Liver (tissue), 9 donors: ENCODE results near the gene BCAN. TPM values are rescaled to one million over a fixed set of nuclear protein-coding genes. Genes with fewer than 3 reads are reported as not detected.

ENCODE experiments used
- DNase-seq: peaks from one replicate; pipeline ENCODE4 v3.0.0-alpha.2; 2017; ENCODE audit warnings: low spot score
- H3K27ac ChIP-seq, 2 donors: one replicate each; pipeline ENCODE4 v1.7.0; 2013; ENCODE audit warnings: inconsistent platforms in 2 of 2, low read length in 2 of 2, control low read depth in 1 of 2, low read depth in 1 of 2, mild to moderate bottlenecking in 1 of 2
- H3K27me3 ChIP-seq, 4 donors: one replicate each; pipeline versions ENCODE4 v1.6.1 to v1.7.0; 2013; ENCODE audit warnings: low read length in 3 of 4, inconsistent platforms in 1 of 4, mild to moderate bottlenecking in 1 of 4, moderate library complexity in 1 of 4; ENCODE audit not compliant: control insufficient read depth in 4 of 4, insufficient read depth in 4 of 4
- H3K36me3 ChIP-seq, 4 donors: one replicate each; pipeline versions ENCODE4 v1.6.1 to v1.7.0; 2013; ENCODE audit warnings: low read length in 3 of 4, mild to moderate bottlenecking in 3 of 4, low read depth in 1 of 4, moderate library complexity in 1 of 4; ENCODE audit not compliant: control insufficient read depth in 4 of 4, insufficient read depth in 3 of 4
- H3K4me1 ChIP-seq, 4 donors: one replicate each; pipeline versions ENCODE4 v1.6.1 to v1.7.0; 2013; ENCODE audit warnings: low read length in 3 of 4, mild to moderate bottlenecking in 3 of 4, moderate library complexity in 1 of 4; ENCODE audit not compliant: control insufficient read depth in 4 of 4, insufficient read depth in 4 of 4
- H3K4me3 ChIP-seq, 3 donors: one replicate each; pipeline versions ENCODE4 v1.6.1 to v1.7.0; 2013; ENCODE audit warnings: low read length in 3 of 3, control low read depth in 1 of 3, low read depth in 1 of 3, mild to moderate bottlenecking in 1 of 3
- H3K9ac ChIP-seq, 2 donors: one replicate each; pipeline ENCODE4 v1.7.0; 2013; ENCODE audit warnings: low read length in 2 of 2, mild to moderate bottlenecking in 2 of 2, moderate library complexity in 2 of 2, control low read depth in 1 of 2, low read depth in 1 of 2
- H3K9me3 ChIP-seq, 4 donors: one replicate each; pipeline versions ENCODE4 v1.6.1 to v1.7.0; 2013; ENCODE audit warnings: low read length in 3 of 4; ENCODE audit not compliant: control insufficient read depth in 4 of 4
- ATF3 ChIP-seq: IDR thresholded peaks from 2 replicates; pipeline ENCODE4 v1.6.1; 2016; ENCODE audit warnings: antibody characterized with exemption
- GABPA ChIP-seq, 2 donors: IDR thresholded peaks in 1 of 2; conservative IDR thresholded peaks in 1 of 2; 2 replicates each; pipeline ENCODE4 v1.6.1; 2016; ENCODE audit warnings: antibody characterized with exemption in 2 of 2, mild to moderate bottlenecking in 1 of 2, moderate library complexity in 1 of 2
- HNF4G ChIP-seq: IDR thresholded peaks from 2 replicates; pipeline ENCODE4 v1.6.1; 2016; ENCODE audit warnings: antibody characterized with exemption
- JUND ChIP-seq, 2 donors: IDR thresholded peaks; 2 replicates each; pipeline ENCODE4 v1.6.1; 2016; ENCODE audit warnings: antibody characterized with exemption in 2 of 2
- MAX ChIP-seq: IDR thresholded peaks from 2 replicates; pipeline ENCODE4 v1.6.1; 2016; ENCODE audit warnings: antibody characterized with exemption
- YY1 ChIP-seq: IDR thresholded peaks from 2 replicates; pipeline ENCODE4 v1.6.1; 2016; ENCODE audit warnings: antibody characterized with exemption, mild to moderate bottlenecking
- ZBTB33 ChIP-seq: IDR thresholded peaks from 2 replicates; pipeline ENCODE4 v1.6.1; 2016; ENCODE audit warnings: antibody characterized with exemption
- WGBS: extraction: QIAGEN DNeasy Blood & Tissue Kit; methylation state at CpG from one replicate; pipeline ENCODE4 v1.1.7; 2013; 5-methylcytosine and 5-hydroxymethylcytosine counted together
- polyA plus RNA-seq, 2 donors: library from polyadenylated mRNA; stranded (reverse) in 1 of 2; unstranded in 1 of 2; fragments of 200-250 nt in 1 of 2; fragments of >200 nt in 1 of 2; fragmentation: Nextera tagmentation in 1 of 2; extraction: Ambion mirVana in 1 of 2; gene quantifications; one replicate each; pipeline versions ENCODE4 v1.2.1 to v1.2.3, GENCODE V29; 2013 to 2015
- total RNA-seq, 2 donors: library from RNA; depleted of rRNA; stranded (reverse); fragments of >200 nt; gene quantifications; one replicate each; pipeline ENCODE4 v1.2.3, GENCODE V29; 2014
- donor health status: healthy.
- donor health status: healthy.
- donor health status: healthy.
- donor health status: healthy.
- donor health status: healthy.

The BCAN gene
- total and polyA plus RNA-seq, 4 donors, result 0.02 TPM; not detected in 3

- DNase-seq, result no peak
- no peak for TF ChIP-seq ATF3
- H3K27me3 ChIP-seq, result no peaks in the 10 kb centered on the region
Measured at GRCh38 chr1:156697481-156697880, 55.6 kb downstream of the BCAN start.

GRCh38 chr1:156698995-156699394, 57.1 kb downstream of the BCAN start:
- H3K36me3 ChIP-seq, result no peaks in the 10 kb centered on the region

More at GRCh38 chr1:156697481-156697880, 55.6 kb downstream of the BCAN start:
- 81% methylated on average over 8 of the region's 8 CpGs for WGBS
- no peaks in the 10 kb centered on the region for H3K9me3 ChIP-seq
- H3K36me3 ChIP-seq, result no peaks in the 10 kb centered on the region
- no peak overlapping the region for H3K4me3 ChIP-seq
- no peak overlapping the region for H3K27ac ChIP-seq
- H3K9ac ChIP-seq, result no peak overlapping the region
- H3K4me1 ChIP-seq, result no peaks in the 10 kb centered on the region

GRCh38 chr1:156700736-156701531, 59.0 kb downstream of the BCAN start:
- peaks cover 7 to 11% (median 8%) of the 10 kb centered on the region in 4 donors for H3K4me1 ChIP-seq
- no peak overlapping the region for H3K9ac ChIP-seq
- no peak overlapping the region for H3K4me3 ChIP-seq
- H3K27ac ChIP-seq, result no peak overlapping the region
- TF ChIP-seq JUND (IDR thresholded peaks at IDR 0.05) (no peak), YY1 (no peak), ATF3 (no peak), GABPA (IDR thresholded peaks at IDR 0.05 in 1 of 2, conservative IDR thresholded peaks at IDR 0.05 in 1 of 2) (no peak), MAX (no peak)
- 79% methylated on average over 8 of the region's 8 CpGs for WGBS
- H3K36me3 ChIP-seq, result no peaks in the 10 kb centered on the region
- H3K9me3 ChIP-seq, result no peaks in the 10 kb centered on the region
- DNase-seq, result no peak
- H3K27me3 ChIP-seq, result peaks cover 0 to 8% (median 7%) of the 10 kb centered on the region in 4 donors

More at GRCh38 chr1:156698995-156699394, 57.1 kb downstream of the BCAN start:
- Histone ChIP-seq H3K9ac (no peak overlapping the region), H3K27ac (no peak overlapping the region), H3K4me1 (no peaks in the 10 kb centered on the region), H3K27me3 (peaks cover 0 to 3% (median 3%) of the 10 kb centered on the region in 4 donors), H3K9me3 (no peaks in the 10 kb centered on the region), H3K4me3 (no peak overlapping the region)
- TF ChIP-seq GABPA (IDR thresholded peaks at IDR 0.05 in 1 of 2, conservative IDR thresholded peaks at IDR 0.05 in 1 of 2) (no peak), HNF4G (no peak)
- no peak for DNase-seq
- WGBS, result 64% methylated on average over 1 of the region's 1 CpG

- Histone ChIP-seq H3K27ac (no peak overlapping the region), H3K4me1 (peaks cover 11 to 19% (median 13%) of the 10 kb centered on the region in 4 donors), H3K9ac (no peak overlapping the region), H3K4me3 (no peak overlapping the region), H3K27me3 (peaks cover 0 to 10% (median 7%) of the 10 kb centered on the region in 4 donors), H3K9me3 (no peaks in the 10 kb centered on the region), H3K36me3 (no peaks in the 10 kb centered on the region)
- 73% methylated on average over 4 of the region's 4 CpGs for WGBS
- DNase-seq, result no peak
- TF ChIP-seq ZBTB33, result no peak
Measured at GRCh38 chr1:156703336-156703735, 61.4 kb downstream of the BCAN start.
